A673 (cell line): ENCODE data around the gene C17orf50. TPM values are rescaled to one million over a fixed set of nuclear protein-coding genes. Genes with fewer than 3 reads are reported as not detected.

ENCODE experiments used
- BruUV-seq: library from RNA; stranded (reverse); fragments of 400-500 nt; replicated peaks from 2 replicates; lab custom pipeline; 2021; lab: Mats Ljungman, UMichigan
- CTCF ChIA-PET: fragments of 300-600 bp; sonication (Branson Sonifier 250); formaldehyde crosslinking; loops from one replicate; lab custom pipeline; 2022; ENCODE audit warnings: antibody characterized with exemption; lab: Charles Lee
- POLR2A ChIA-PET: fragments of 300-600 bp; sonication (Branson Sonifier 250); formaldehyde crosslinking; loops from one replicate; lab custom pipeline; 2022; ENCODE audit warnings: antibody characterized with exemption; ENCODE audit not compliant: low non-redundant PET; lab: Charles Lee
- DNase-seq: peaks from one replicate; pipeline ENCODE4 v3.0.0-alpha.2; 2015; ENCODE audit warnings: low spot score
- H3K27ac ChIP-seq: fragments of 200-600 bp; sonication (generic); 2 replicates; pipeline ENCODE4 v1.5.1; 2016; ENCODE audit warnings: mixed run types, low read depth, mild to moderate bottlenecking, mixed read lengths, antibody characterized with exemption, low read length; ENCODE audit not compliant: poor library complexity, severe bottlenecking
- H3K27me3 ChIP-seq: fragments of 200-600 bp; sonication (generic); replicated peaks from 2 replicates; pipeline ENCODE4 v1.6.1; 2017; ENCODE audit warnings: mixed run types, low read depth, mild to moderate bottlenecking, mixed read lengths, antibody characterized with exemption, low read length; ENCODE audit not compliant: insufficient read depth, poor library complexity
- H3K36me3 ChIP-seq: fragments of 200-600 bp; sonication (generic); 2 replicates; pipeline ENCODE4 v1.6.1; 2016; ENCODE audit warnings: mixed run types, mild to moderate bottlenecking, mixed read lengths, antibody characterized with exemption, low read length; ENCODE audit not compliant: insufficient read depth, poor library complexity, severe bottlenecking
- H3K4me1 ChIP-seq: fragments of 200-600 bp; sonication (generic); 2 replicates; pipeline ENCODE4 v1.6.1; 2017; ENCODE audit warnings: mixed run types, mild to moderate bottlenecking, mixed read lengths, antibody characterized with exemption, low read length; ENCODE audit not compliant: insufficient read depth, poor library complexity, severe bottlenecking
- H3K4me3 ChIP-seq: fragments of 200-600 bp; sonication (generic); 2 replicates; pipeline ENCODE4 v1.5.1; 2016; ENCODE audit warnings: low read depth, mixed run types, mild to moderate bottlenecking, mixed read lengths, low read length; ENCODE audit not compliant: poor library complexity, severe bottlenecking
- H3K9me3 ChIP-seq: fragments of 200-600 bp; sonication (generic); 2 replicates; pipeline ENCODE4 v1.6.1; 2016; ENCODE audit warnings: mixed run types, low read depth, mild to moderate bottlenecking, mixed read lengths, antibody characterized with exemption, low read length; ENCODE audit not compliant: poor library complexity, severe bottlenecking
- CTCF ChIP-seq: fragments of 300-800, 200-600 bp; sonication (generic); conservative IDR thresholded peaks from 2 replicates; pipeline ENCODE4 v1.5.1; 2017; ENCODE audit warnings: low read depth, mild to moderate bottlenecking, antibody characterized with exemption, low read length, moderate library complexity, mixed read lengths
- EZH2 ChIP-seq: fragments of 200-600 bp; sonication (generic); IDR thresholded peaks from 2 replicates; pipeline ENCODE4 v1.6.1; 2017; ENCODE audit warnings: borderline replicate concordance, low read depth, mild to moderate bottlenecking, mixed read lengths, antibody characterized with exemption, low read length; ENCODE audit not compliant: poor library complexity, severe bottlenecking
- intact Hi-C: fragments of 100-400 bp; cut with micrococcal nuclease; formaldehyde crosslinking; loops from one replicate; pipeline ENCODE4 v1.10.0; 2022; ENCODE audit not compliant: unreplicated experiment
- total RNA-seq: library from RNA; stranded (reverse); gene quantifications from 2 replicates; pipeline ENCODE4 v1.2.3, GENCODE V29; 2021

The C17orf50 gene
- total RNA-seq, 1 experiment from 2014 or later: not detected

- ChIA-PET CTCF (no interaction called here), POLR2A (no interaction called here)
- Histone ChIP-seq H3K9me3 (no peaks in the 10 kb centered on the region), H3K4me1 (no peaks in the 10 kb centered on the region), H3K27ac (no peak overlapping the region), H3K27me3 (no peaks in the 10 kb centered on the region), H3K36me3 (no peaks in the 10 kb centered on the region), H3K4me3 (no peak overlapping the region)
- no peak for DNase-seq
- no peak for TF ChIP-seq EZH2
- TF ChIP-seq CTCF: no peak
- intact Hi-C loops: no loop called here
- BruUV-seq: no TSS peak
Measured at GRCh38 chr17:35734396-35734795, 26.3 kb upstream of the C17orf50 start.

- TF ChIP-seq CTCF (no peak), EZH2 (no peak)
Measured at GRCh38 chr17:35735036-35735805, 25.5 kb upstream of the C17orf50 start.

DNA sequence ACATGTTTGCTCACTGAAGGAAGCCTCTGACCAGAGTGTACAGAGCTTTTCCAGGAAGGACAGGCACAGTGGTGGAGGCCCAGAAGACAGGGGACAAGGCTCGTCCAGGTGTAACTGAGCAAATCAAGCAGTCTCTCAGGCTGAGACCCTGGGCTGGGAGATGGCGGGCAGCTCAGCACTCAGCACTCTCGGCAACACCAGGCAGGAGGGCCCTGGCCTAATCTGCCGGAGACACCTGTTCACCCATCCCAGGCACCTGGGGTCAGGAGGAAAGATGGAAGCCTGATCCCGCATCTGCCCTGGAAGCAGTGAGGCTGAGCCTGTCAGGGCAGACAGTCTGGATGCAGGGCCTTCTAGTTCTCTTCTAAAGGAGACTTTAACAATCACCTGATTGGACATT lies 24.5 kb upstream of the C17orf50 start:
- BruUV-seq: no TSS peak
- Histone ChIP-seq H3K9me3 (no peaks in the 10 kb centered on the region), H3K27me3 (no peaks in the 10 kb centered on the region), H3K27ac (no peak overlapping the region), H3K4me1 (no peaks in the 10 kb centered on the region), H3K4me3 (no peak overlapping the region), H3K36me3 (no peaks in the 10 kb centered on the region)
- ChIA-PET CTCF (no interaction called here), POLR2A (no interaction called here)
- intact Hi-C loops: no loop called here
- no peak for TF ChIP-seq EZH2
- DNase-seq: no peak

More at GRCh38 chr17:35735036-35735805, 25.5 kb upstream of the C17orf50 start:
- H3K4me3 ChIP-seq: no peak overlapping the region
- no peaks in the 10 kb centered on the region for H3K27me3 ChIP-seq
- no peaks in the 10 kb centered on the region for H3K9me3 ChIP-seq
- intact Hi-C loops: no loop called here
- no peaks in the 10 kb centered on the region for H3K4me1 ChIP-seq
- CTCF ChIA-PET: no interaction called here
- H3K27ac ChIP-seq: no peak overlapping the region
- no TSS peak for BruUV-seq
- no peaks in the 10 kb centered on the region for H3K36me3 ChIP-seq
- POLR2A ChIA-PET: no interaction called here
- no peak for DNase-seq
